Measurements from ENCODE around the gene C1QL3. TPM values are rescaled to one million over a fixed set of nuclear protein-coding genes. Genes with fewer than 3 reads are reported as not detected.

Gene C1QL3
- total RNA-seq, 1 experiment from 2014 or later = 1.7 TPM

- TF ChIP-seq HMGXB4 (CRISPR knock-in tag; IDR thresholded peaks at IDR 0.05) (no peak), MAX (CRISPR knock-in tag; IDR thresholded peaks at IDR 0.05) (no peak), JUN (CRISPR knock-in tag; IDR thresholded peaks at IDR 0.05) (no peak), ZBTB21 (CRISPR knock-in tag; IDR thresholded peaks at IDR 0.05; ENCODE audit: borderline replicate concordance) (no peak), CBFB (CRISPR knock-in tag; IDR thresholded peaks at IDR 0.05; ENCODE audit: low read depth) (no peak), ZNF219 (CRISPR knock-in tag; IDR thresholded peaks at IDR 0.05; ENCODE audit: borderline replicate concordance) (no peak), IRF1 (CRISPR knock-in tag; IDR thresholded peaks at IDR 0.05) (no peak), E2F5 (CRISPR knock-in tag; IDR thresholded peaks at IDR 0.05) (no peak), E2F4 (CRISPR knock-in tag; IDR thresholded peaks at IDR 0.05; ENCODE audit: borderline replicate concordance, low read depth) (no peak), ATF3 (CRISPR knock-in tag; conservative IDR thresholded peaks at IDR 0.05) (no peak), TEAD1 (CRISPR knock-in tag; IDR thresholded peaks at IDR 0.05) (no peak), NR2C2 (CRISPR knock-in tag; IDR thresholded peaks at IDR 0.05) (no peak), NFATC4 (CRISPR knock-in tag; IDR thresholded peaks at IDR 0.05) (no peak), ZMAT4 (CRISPR knock-in tag; IDR thresholded peaks at IDR 0.05) (no peak), ZNF396 (CRISPR knock-in tag; IDR thresholded peaks at IDR 0.05; ENCODE audit: borderline replicate concordance) (no peak), MLX (CRISPR knock-in tag; IDR thresholded peaks at IDR 0.05) (no peak), ZNF281 (CRISPR knock-in tag; IDR thresholded peaks at IDR 0.05) (no peak), CREM (CRISPR knock-in tag; IDR thresholded peaks at IDR 0.05) (no peak)
- H3K4me1 Mint-ChIP-seq = peaks cover 25% of the 10 kb centered on the region
- no peaks in the 10 kb centered on the region for H3K36me3 Mint-ChIP-seq
- no peak for DNase-seq (ENCODE audit: low spot score)
- no peak for ATAC-seq
- H3K9me3 Mint-ChIP-seq = no peaks in the 10 kb centered on the region
- H3K4me3 Mint-ChIP-seq = peak overlapping the region; percentile 86
- ChIA-PET CTCF (interaction anchor here (0.6 to 4.4 kb wide), 16 partner anchors 9 to 800 kb away, joined by 3 to 22 read pairs (median 4); partner anchors contain the start of gene PTER), POLR2A (interaction anchor here (1.3 kb wide), 1 partner anchor 82 kb away, joined by 9 read pairs; the partner anchor contains the start of gene PTER)
- H3K27ac Mint-ChIP-seq = no peak overlapping the region
- H3K27me3 Mint-ChIP-seq (ENCODE audit: low read depth) = peaks cover 44% of the 10 kb centered on the region
These were observed 2.9 kb downstream of the C1QL3 start for GRCh38 chr10:16518822-16519221.
